ENCODE data around the gene INSYN2A.

INSYN2A gene, protein sequence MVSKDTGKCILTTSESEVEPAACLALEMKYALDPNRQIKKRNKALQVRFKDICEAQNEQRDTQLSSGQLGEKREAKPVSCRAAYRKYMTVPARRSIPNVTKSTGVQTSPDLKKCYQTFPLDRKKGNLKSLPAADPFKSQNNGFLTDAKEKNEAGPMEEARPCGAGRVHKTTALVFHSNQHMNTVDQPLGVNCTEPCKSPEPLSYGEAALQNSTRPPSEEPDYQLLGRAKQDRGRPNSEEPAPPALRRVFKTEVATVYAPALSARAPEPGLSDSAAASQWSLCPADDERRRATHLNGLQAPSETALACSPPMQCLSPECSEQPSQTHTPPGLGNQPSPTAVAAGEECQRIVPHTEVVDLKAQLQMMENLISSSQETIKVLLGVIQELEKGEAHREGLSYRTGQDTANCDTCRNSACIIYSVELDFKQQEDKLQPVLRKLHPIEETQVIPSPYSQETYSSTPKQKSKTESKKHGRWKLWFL

DNA sequence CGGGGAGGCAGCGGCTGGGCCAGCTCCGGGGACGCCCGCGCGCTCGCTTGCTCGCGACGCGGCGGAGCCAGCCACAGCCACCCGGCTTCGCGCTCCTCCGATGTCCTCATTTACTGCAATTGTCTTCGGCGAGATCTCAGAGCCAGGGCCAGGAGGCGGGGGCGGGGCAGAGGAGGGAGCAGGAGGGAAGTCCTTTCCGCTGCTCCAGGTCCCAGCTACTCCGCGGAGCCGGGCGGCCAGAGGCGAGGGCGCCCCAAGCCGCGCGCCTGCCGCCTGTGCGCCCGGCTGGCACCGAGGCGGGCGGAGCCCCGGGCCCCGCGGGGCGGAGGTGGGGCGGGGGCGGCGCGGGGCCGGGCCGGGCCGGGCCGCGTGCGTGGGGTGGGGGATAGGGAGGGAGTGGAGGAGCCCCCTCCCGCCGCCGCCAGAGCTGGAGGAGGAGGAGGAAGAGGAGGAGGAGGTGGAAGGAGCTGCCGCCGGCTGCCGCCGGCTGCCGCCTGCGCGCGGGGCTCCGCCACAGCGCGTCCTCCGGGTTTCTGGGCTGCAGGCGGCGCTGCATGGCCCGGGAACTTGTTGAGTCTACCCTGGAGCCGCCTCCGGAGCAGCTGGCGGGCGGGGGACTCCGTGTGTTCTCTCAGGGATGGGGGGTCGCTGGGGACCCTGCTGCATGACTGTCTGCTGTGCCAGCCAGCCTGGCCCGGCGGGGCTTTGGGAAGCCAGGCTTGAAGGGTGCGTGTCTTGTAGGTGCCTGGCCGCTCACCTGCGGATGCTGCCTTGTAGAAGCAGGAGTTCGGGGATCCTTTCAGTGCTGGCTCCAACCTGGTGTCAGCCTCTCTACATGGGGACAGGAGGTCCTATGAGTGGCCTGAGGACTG lies at the start of gene INSYN2A:
INSYN2A (minus strand) TSS at position 310 of the 872 bp plus-strand sequence. CDS start 20,196 bp downstream, outside the sequence.
- no peak for DNase-seq

DNA sequence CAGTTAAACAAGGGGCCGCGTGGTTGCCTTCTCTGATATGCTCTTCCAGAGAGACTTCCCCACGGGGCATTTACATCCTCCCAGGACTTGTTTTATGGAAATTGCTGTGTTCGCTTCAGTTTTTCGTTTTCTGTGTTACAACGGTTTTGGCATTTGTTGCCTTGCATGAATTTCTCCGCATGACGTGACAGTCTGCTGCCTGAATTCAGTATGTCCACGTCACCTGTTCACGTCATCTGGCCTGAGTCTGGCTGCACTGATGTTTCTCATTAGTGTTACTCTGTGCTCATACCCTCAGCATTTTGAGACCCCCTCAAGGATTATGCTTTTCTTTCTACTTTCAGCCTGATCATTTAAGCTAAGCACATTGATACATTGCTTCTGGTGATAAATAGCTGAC lies 49.1 kb upstream of the INSYN2A start:
- DNase-seq: no peak

DNA sequence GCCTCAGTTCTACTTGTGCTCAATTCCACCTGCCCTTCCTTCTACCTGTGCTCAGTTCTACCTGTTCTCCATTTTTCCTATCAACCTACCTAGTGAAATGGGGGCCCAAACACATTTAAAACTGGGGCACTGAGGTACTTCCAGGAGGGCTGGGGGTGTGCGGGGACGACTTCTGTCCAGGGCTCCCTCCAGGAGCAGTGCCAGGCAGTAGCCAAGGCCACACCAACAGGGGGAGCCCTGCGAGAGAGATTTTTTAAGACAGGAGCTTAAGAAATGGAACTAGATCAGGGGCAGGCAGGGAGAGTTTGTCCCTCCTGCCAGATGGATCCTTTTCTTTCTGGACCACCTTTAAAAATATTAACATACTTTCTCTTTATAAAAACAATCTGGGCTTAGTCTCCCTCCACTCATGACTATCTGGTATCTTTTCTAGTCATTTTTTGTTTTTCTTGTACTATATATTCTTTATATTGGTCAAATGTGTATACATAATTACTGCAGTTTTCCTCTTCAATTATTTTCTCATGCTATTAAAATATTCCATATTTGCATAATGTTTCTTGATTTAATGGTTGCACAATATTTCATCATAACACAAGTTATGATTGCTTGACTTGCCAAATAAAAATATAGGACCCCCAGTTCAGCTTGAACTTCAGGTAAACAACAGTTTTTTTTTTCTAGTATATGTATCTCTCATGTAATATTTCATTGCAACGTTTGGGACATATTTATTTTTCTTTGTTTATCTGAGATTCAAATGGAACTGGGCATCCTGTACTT lies 47.3 kb upstream of the INSYN2A start:
- no peak for DNase-seq

DNA sequence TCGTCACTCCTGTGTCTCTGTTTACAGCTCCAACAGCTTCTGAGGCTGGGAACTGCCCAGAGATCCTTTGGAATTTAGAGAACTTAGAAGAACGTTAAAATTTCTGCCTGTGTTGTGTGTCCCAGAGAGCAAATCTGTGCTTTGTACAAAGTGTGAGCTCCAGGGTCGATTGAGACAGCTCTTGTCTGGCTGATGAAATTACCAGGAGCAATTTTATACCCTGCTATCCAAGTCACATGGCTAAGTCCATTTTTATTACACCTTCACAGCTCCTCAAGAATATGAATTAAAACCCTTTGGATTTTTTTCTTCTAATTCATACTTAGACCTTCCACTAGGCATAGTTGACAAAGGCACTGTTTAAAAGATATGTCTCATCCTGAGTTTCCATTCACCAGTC lies 46.5 kb upstream of the INSYN2A start:
- no peak for DNase-seq

DNA sequence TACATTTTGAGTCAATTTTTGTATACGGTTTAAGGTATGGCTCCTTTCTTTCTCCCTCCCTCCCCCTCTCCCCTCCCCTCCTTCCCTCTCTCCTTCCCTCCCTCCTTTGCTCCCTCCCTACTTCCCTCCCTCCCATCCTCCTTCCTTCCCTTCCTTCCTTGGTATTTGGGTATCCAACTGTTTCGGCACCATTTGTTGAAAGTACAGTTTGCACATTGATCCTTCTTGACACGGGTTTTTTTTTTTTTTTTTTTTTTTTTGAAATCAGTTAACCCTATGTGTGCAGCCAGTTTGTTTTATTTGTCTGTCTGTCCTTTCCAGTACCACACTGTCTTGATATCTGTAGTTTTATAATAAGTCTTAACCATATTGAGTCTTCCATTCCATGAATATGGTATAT lies 39.9 kb upstream of the INSYN2A start:
- DNase-seq: no peak

DNA sequence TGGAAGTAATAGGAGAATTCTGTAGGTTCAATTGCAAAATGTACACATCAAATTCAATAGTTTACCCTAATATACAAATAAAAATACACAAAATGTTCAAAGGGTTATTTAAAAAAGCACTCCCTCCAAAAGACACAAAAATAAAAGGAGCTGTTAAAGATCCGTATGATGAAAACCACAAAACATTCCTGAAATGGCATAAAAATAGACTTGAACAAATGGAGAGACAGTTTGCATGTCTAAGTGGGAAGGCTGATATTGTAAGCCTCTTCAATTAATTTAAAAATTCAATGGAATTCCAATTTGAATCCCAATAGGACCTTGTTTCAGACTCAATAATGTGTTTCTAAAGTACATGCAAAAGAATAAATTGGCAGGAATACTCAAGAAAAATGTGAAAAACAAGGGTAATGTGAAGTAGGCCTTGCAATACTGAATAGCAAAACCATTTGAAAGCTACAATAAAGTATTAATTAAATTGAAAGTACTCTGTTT lies 38.0 kb upstream of the INSYN2A start:
- no peak for DNase-seq

DNA sequence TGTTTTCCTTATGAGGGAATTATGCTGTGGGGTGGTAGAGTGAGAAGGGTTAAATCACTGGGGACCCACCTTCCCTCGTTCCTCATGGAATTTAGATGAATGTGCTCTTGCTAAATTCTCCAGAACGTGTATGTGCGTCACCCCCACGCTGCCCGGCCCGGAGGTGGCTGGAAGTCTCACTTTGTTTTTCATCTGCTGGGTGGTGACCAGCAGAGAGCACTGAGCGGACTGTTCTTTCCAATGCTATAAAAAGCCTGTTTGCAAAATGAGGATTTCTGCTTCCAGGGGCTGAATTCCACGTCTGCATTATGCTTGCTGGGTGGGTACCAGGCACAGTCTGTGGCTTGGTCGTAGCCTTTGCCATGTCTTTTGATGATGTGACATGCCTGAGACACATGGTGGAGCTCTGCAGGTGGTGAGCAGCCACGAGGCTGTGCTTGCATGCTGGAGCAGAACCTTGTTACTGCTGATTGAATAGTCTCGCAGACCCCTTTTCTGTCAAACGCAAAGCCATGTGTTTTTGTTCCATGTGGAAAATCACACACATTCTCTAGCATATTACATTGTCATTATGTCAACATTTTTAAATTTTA lies 31.9 kb upstream of the INSYN2A start:
- no peak for DNase-seq

DNA sequence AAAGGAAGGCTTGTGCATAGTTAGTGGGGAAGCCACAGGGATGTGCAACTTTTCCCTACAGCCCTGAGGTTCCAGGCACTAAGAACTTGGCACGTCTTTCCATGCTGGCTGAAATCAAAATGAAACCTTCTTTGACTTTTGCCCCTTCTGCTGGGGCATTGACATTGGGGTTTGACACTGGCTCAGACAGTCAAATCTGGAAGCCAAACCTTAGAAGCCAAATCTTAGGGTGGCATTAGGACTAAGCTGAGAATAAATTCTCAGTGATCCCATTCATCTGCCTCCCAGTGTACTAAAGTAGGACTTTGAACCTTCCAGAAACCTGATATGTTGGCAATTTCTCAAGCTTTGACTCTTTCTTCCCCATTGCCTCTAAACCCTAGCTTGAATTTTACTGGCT lies 31.3 kb upstream of the INSYN2A start:
- DNase-seq: no peak

DNA sequence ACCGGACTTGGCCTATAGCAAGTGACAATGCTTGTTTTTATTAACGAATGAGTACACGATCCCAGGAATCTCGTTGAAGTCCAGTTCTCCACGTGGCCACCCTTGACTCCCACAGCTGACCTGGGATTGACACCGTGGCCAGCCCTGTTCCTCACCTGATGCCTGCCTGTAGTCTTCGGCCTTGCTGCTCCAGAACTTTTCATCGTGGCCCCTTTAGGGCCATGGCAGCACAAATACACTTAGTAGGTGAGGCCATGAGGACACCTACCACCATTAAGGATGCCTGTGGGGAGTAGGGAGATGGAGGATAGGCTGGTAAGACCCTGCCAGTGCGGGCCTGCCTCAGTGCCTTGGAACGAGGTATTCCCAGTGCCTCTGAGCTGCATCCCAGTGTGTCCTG lies 30.6 kb upstream of the INSYN2A start:
- DNase-seq: no peak

DNA sequence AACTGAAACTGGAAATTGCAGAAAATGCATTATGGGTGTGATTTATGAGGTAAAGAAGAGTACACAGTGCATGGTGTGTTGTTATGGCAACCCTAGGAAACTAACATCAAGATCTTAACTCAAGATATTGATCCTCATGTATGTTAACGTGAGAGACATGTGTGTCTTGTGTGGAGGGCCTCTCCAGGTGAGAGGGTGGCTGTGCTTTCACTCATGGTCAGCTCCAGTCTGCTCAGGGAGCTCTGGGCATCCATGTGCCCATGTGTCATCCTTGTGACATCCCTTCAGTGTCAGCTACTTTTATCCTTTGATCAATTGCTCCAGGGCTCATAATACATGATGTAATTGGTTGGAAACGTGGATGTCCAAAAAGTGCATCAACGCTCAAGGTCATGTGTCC lies 24.9 kb upstream of the INSYN2A start:
- DNase-seq: no peak

DNA sequence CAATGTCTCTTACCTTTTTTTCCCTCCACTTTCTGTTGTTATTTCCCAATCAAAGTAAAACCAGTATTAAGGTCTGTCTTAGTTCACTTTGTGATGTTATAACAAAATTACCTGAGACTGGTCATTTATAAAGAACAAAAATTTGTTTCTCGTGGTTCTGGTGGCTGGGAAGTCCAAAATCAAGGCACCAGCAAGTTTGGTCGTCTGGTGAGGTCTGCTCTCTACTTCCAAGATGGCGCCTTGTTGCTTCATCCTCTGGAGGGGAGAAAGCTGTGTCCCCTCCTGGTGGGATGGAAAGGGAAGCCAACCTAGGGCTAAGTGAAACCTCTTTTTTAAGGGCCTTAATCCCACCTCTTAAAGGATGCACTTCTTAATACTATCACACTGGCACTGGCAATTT lies 22.3 kb upstream of the INSYN2A start:
- no peak for DNase-seq

DNA sequence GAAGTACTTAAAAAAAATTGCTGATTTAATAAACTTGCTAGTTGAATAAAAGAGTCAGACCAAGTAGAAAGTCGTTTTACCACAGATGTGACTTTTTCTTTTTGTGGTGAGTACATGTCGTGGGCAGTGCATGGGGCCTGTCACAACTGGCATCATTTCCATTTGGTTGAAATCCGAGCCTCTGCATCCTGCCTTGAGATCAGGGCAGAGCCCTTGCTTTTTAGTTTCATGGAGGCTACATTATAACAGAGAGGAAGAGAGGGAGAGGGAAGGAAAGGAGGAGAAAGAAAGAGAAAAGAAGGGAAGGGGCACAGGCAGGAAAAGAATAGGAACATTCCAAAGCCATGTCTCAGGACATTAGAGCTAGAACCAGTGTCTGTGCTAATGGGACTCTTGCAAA lies 20.4 kb upstream of the INSYN2A start:
- no peak for DNase-seq

DNA sequence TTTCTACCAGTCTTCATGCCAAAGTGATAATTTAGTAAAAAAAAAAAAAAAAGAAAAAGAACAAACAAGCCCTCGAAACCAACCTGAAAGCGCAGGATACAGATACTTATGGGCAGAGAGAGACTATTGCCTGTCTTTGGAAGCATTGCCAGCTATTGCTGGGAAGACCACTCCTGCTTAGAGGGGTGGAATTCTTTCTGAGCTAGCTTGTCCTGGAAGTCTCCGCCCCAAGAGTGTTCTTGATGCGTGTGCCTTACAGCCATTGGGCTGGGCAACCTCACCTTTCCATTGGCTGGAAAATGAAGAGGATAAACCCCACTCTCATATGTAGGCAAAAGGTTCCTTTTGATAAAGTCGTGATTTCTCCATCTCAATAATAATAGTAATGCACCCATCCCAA lies 19.9 kb upstream of the INSYN2A start:
- DNase-seq: no peak

DNA sequence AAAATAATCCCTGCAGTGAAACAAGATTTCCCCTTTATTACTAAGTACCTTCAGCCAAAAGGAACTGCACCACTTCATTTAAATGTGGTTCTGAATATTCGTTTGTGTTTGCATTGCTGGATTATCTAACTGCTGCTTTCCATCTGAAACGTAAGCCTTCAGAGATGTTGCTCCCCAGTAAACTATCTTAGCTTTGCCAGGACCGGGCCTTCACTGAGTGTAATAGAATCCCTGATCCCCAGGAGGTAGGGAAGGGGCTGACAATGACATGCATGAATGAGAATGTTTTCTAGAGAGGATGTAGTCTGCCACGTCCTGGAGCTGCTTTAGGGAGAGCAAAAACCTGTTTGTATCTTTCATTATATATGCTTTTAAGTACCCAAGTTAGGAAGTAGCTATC lies 19.5 kb upstream of the INSYN2A start:
- DNase-seq: no peak

DNA sequence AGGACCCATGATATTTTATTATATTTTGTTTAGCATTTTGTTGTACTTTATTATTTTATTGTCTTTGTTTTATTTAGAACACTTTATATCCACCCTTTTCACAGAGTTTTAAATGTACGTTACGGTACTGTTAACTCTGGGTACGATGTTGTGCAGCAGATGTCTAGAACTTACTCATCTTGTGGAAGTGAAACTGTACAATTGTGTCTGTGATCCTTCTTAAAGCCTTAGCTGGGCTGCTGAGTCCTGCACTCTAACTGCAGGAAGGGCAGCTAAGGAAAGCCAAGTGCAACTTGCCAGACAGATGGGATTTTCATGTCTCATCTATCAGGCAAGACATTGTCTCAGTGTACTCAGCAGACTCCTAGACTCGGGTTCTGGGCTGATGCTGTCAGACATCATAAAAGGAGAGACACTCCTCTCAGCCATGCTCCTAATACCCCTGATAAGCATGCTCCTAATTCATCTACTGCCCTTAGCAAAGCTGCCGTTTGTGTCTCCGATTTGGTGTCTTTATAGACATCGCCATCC lies 14.6 kb upstream of the INSYN2A start:
- no peak for DNase-seq

DNA sequence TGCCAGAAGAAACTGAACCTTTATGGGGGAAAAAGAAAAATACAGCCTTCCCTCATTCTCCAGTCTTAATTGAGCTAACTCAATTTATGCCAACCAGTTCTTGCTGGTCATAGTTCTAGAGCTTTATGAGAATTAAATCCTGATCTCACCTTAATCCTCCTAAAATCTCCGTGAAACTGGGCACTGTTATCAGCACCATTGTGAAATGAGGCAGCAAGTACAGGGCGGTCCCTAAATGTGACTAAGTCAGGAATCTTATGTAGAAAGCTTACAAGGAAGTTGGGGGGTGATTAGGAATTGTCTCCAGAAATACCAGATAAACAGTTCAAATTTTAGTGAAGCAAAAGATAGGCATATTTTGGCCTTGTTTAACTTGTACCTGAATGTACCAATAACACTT lies 10.7 kb upstream of the INSYN2A start:
- DNase-seq: no peak

DNA sequence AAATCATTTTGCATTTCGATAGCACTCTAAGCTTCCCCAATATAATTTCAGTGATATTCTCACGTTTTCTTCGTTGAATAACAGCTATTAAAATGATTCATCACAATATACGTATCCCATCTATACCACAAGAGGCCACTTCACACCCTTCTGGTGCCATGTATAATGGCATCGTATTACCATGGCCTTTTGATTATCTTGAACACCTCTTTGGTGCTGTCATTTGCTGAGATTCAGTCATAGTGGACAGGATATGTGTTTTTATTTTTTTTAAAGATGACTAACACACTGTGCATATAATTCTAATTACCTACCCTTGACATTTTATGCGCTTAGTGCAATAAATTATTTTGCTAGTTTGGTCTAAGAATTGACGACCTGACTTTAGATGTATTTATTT lies 6.7 kb upstream of the INSYN2A start:
- no peak for DNase-seq

DNA sequence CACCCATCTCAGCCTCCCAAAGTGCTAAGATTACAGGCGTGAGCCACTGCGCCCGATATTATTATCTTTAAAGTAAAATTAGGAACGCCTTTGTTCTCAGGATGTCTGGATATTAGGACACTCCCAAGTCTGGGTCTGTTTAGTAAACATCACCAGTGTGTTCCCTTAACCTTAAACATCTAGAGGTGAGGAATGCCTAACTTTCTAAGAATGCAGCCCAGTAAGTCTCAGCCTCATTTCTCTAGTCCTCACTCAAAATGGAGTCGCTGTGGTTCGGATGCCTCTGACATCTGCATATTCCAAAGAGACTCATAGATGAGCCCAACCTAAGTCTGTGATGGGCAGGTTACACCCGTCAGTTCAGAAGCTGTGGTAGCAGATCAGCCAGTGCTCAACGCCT lies 4.3 kb upstream of the INSYN2A start:
- no peak for DNase-seq

DNA sequence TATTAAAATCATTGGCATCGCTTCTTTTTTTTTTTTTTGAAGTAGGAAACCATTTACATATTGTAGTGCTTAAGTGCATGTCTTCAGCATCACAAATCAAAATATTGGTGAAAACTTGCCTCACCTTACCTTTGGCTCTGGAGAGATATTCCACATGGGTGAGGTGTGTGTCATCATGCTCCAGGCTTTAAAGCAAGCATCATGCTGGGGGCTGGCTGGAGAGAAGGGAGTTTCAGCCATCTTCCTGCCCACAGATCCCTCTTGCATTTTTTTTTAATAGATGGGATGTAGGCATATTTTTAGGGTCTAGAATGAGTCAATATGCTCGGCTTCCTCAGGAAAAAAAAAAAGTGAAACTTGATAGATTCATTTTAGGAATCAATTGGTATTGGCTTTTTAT lies 2.3 kb upstream of the INSYN2A start:
- no peak for DNase-seq

DNA sequence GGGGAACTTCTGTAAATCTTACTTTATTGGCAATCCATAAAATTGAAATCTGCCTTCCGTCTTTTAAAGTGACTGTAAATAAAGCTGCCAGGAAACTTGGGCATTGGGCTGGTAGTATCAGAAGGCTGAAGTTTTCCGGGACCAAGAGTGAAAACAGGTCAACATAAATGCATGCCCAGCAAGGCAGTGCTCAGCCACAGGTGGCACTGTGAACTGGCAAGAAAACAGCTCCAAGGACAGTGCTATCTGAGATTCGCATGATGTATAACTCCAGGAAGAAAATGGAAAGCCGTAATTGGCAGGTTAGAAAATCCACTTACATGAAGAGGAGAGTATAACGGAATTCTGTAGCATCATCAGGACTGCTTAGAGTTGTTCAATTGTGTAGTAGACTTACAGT lies 1.9 kb upstream of the INSYN2A start:
- DNase-seq: no peak

DNA sequence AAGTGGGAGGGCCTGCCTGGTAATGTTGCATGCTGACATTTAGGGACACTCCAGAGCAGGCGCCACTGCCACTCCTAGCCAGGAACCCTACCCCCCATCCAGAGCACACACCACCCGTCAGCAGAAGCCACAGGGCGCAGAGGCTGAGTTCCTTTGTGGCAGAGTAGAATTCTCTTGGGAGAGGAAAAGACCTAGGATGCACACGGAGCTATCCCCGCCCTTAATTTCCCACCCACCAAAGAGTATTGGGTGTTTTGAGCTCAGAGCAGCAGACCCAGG lies 702 bp upstream of the INSYN2A start:
- DNase-seq: no peak

DNA sequence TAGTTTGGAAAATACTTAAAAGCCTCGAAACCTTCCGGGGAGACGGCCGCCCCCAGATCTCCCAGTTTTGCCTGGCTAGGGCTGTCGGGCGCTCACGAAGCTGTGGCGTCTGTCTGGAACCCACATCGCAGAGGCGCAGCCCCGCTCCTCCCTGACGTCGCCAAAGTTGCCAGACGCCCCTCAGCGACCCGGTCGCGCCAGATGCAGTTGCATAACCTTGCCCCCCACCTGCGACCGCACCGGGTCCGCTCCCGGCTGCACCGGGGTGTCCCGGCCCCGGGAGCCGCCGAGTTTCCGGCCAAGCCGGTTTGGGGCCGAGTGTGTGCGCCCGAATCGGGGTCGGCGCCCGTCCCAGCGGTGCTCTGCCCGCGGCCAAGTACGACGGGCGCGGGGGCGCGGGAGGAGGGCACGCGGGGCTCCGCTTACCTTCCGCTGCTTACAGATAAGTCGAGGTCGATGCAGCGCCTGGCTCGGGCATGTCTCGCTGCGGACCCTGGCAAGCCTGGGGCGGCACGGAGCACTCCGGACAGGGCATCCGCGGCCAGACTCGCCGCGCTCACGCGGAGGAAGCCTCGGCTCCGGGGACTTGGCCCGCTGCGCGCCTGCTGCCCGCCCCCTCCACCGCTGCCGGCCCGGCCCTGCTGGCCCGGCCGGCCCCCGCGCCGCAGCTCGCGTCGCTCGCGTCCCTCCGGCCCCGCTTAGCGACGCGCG lies 665 bp downstream of the INSYN2A start:
- DNase-seq: no peak
